Activated effector memory CD4-positive, alpha-beta T cell treated with Interleukin-2 at 50 U/mL for 16 hours (primary cell): ENCODE measurements around the gene NBPF3.
"Not testable (repeated sequence)": the region's sequence is repeated elsewhere in the genome, so short reads cannot be mapped to it uniquely, and the experiment has no call there.

Experiments
- DNase-seq: peaks from one replicate; pipeline ENCODE4 v3.0.0-alpha.2; 2020

NBPF3 gene

DNA sequence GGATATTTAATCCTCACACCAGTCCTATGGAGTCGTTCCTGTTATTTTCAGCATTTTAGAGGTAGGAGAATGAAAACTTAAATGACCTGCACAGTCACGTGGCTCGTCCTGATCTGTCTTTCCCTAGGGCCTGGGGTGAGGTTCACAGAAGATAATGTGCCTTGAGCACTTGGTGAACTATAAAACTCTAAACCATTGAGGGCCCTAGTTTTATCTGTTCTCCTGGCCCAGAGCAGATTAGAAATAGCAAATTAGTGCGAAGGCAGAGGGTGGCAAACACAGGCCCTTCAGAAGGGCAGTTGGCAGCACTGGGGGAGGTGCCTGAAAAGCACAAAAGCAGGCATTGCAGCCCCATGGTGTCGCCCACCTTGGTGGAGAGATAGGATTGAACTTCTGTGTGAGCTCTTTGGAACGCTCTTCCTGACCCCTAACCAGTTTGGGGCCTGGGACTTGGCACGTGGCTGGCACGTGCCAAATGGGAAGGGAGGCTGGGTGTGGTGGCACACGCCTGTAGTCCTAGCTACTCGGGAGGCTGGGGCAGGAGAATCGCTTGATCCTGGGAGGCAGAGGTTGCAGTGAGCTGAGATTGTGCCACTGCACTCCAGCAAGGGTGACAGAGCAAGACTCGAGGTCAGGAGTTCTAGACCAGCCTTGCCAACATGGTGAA is 1.2 kb upstream of the NBPF3 start:
- DNase-seq: not testable (repeated sequence)

- no peak for DNase-seq
Measured at GRCh38 chr1:21439345-21439720, 604 bp upstream of the NBPF3 start.

DNA sequence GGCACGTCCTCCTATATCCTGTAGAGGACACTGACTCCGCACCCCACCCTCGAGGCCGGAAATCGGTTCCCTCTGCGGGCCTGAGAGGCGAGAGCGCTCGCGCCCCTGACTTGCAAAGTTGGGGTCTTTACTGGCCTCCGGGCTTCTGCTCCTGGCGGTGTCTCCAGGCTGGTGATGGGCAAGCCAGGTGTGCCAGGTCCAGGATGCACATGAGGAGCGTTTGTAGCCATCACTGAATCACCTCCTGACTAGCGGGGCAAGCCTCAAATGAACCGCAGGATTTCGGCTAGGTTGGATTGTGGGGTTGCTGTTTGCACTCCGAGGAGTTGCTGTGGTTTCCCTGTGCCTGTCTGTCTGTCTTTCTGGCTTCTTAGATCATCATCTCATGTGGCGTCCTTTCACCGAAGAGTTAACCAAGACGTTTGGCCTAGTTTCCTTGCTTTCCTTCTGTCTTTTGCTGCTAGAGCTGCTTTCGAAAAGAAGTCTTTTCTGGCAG is 741 bp downstream of the NBPF3 start:
- peak; percentile 3 for DNase-seq

DNA sequence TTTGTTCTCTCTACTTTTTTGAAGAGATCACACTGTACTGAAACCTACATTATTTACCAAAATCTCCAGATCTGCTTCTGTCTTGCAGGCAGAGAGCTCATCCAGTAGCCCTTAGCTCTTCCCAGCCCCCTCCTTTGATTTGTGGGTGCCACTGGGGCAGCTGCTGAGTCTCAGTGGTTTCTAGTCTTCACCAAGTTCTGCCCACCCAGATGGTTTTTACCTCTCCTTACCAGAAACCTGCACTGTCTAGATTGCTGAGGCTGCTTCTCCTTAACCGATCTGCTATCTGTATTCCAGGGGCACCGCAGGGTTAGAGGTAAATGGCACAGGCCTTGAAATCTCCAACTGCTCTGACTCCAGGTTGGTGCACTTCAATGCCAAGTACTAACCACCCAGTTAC is 6.7 kb downstream of the NBPF3 start:
- not testable (repeated sequence) for DNase-seq

DNA sequence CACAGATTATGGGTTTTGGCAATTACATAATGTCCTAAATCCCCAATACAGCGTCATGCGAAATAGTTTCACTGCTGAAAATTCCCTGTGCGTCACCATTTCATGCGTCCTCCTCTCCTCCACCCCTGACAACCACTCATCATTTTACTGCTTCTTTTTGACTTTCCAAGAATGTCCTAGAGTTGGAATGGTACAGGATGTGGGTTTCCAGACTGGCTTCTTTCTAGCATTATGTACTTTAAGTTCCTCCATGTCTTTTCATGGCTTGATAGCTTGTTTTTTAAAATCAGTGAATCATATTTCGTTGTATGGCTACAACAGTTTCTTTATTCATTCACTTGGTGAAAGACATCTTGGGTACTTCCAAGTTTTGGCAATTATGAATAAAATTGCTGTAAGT is 7.4 kb downstream of the NBPF3 start:
- no peak for DNase-seq

- DNase-seq: no peak
Measured at GRCh38 chr1:21449906-21450305, 10.0 kb downstream of the NBPF3 start.

GRCh38 chr1:21451212-21451611 is 11.3 kb downstream of the NBPF3 start:
- no peak for DNase-seq

DNA sequence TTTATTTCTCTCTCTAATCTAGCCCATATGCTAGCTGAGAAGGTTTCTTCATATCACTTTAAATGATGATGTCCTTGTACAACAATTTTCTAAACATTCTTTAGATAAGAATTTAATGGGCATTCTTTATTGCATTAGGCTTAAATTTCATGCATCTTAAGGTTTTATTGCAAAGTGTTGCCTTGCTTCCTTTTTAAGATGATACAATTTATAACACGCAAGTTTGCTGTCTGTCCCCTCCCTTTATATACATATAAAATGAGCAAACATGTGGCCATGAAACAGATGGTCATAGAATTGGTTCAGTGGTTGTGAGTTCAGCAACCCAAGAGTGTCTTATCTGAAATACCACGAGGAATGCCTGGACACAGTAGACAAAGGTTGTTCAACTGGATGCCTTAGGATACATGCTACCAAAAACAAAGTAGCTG is 12.1 kb downstream of the NBPF3 start:
- DNase-seq: no peak

- DNase-seq: not testable (repeated sequence)
Measured at GRCh38 chr1:21453964-21454614, 14.2 kb downstream of the NBPF3 start.

DNA sequence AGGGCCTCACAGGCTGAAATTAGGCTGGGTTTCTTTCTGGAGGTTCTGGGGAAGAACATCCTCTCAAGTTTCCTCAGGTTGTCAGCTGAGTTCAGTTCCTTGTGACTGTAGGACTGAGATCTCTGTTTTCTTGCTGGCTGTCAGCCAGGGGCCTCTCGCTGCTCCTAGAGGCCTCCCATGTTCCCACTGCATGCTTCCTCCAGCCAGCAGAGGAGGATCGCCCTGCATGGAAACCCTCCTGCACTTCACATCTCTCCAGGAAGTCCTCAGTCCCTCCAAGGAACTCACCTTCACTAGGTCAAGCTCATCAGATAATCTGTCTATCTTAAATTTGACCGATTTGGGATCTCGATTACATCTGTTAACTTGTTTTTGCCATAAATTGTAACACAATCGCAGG is 15.0 kb downstream of the NBPF3 start:
- not testable (repeated sequence) for DNase-seq

GRCh38 chr1:21457654-21458053 is 17.7 kb downstream of the NBPF3 start:
- no peak for DNase-seq

DNA sequence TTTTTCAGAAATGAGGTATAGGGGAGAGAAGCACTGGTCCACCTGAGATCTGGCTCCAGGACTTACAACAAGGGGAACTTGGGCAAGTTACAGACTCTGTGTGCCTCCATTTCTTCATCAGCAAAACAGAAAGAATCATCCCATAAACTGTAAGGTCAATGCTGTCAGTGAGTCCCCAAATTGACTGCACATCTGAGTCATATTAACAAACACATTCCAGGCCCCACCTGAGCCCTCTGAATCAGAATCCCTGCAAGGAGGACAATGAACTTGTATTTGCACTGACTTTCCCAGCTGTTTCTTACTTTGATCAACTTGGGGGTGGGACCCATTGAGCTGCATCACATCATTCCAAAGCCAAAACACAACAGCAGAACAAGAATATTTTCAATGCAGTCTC is 25.2 kb downstream of the NBPF3 start:
- not testable (repeated sequence) for DNase-seq

DNA sequence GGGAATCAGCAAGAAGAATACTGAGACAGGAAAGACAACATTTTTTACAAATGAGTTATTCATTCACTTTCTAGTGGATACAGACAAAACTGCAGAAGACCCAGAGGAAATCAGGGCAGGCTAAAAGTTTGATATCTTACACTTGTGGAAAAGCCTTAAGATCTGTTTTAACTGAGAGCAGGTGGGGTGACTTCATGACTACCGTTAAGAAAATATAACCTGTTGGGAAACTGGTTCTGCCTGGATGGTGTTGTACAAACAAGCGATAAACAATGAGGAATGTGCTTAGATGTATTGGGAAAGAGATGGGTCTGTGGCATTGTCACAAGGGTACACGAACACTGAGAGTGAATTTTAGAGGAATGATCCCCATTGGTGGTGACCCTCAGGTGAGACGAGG is 28.0 kb downstream of the NBPF3 start:
- DNase-seq: not testable (repeated sequence)

- no peak for DNase-seq
Measured at GRCh38 chr1:21468599-21468998, 28.7 kb downstream of the NBPF3 start.

DNA sequence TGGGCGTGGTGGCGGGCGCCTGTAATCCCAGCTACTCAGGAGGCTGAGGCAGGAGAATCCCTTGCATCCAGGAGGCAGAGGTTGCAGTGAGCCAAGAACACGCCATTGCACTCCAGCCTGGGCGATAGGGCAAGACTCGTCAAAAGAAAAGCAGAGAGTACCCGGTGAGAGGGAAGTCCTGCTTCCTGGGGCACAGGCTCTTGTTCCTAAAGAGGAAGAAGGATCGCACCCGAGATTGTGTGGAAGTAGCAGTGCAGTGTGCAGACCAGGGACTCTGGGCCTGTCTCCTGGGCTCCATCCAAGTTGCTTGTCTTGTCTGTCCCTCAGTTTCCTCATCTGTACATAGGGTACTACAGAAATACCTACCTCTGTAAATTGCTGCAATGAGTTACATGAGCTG is 29.6 kb downstream of the NBPF3 start:
- DNase-seq: no peak

DNA sequence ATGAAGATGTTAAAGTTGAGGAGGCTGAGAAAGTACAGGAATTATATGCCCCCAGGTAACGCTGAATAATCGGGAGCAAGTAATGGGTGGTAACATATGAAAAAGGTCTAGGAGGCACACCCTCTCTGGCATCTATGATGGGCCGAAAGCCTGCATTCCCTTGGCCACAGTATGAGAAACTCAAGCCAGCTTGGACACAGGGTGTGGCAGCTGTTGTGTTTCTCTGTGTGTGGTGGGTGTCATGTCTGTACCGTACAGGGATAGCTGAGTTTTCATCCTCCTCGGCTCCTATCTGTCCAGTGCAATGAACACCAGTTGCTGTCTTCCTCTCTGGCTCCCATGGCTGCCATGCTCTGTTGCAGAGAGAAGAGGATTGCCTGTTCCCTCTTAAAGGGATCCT is 32.9 kb downstream of the NBPF3 start:
- DNase-seq: no peak

DNA sequence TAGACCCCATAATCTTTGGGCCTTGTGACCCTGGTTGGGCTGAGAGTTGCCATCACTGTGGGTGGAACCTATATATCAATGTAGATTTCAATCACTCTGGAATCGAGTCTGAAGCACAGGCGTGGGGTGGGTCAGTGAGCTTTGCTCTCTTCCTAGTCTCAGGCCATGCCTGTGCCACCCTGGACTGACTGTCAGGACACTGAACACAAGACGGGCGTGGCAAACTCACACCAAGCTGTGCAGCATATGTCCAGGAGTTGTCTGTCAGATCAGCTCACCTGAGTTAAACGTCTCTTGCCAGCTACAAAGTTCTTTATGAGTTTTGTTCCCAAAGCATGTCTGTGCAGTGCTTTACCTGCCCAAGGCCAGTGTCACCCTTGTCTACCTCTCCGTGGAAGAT is 38.4 kb downstream of the NBPF3 start:
- no peak for DNase-seq

GRCh38 chr1:21483881-21484280 is 43.9 kb downstream of the NBPF3 start:
- DNase-seq: not testable (repeated sequence)

DNA sequence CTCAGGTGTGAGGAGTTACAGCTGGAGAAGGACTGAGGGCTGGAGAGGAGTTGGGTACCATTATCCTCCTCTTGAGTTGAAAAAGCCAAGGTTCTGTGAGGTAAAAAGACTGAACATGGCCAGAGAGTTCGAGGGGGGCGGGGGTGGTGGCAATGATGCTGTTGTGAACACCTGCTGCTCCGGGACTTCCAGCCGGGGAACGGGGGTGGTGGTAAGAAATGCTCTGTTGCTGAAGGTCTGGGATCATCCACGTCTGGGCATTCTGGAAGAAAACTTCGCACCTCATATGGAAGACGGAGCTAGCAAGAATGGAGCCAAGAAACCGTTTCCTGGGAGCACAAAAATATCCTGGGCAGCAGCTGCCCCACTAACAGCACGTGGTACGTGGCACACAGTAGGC is 49.2 kb downstream of the NBPF3 start:
- no peak for DNase-seq

DNA sequence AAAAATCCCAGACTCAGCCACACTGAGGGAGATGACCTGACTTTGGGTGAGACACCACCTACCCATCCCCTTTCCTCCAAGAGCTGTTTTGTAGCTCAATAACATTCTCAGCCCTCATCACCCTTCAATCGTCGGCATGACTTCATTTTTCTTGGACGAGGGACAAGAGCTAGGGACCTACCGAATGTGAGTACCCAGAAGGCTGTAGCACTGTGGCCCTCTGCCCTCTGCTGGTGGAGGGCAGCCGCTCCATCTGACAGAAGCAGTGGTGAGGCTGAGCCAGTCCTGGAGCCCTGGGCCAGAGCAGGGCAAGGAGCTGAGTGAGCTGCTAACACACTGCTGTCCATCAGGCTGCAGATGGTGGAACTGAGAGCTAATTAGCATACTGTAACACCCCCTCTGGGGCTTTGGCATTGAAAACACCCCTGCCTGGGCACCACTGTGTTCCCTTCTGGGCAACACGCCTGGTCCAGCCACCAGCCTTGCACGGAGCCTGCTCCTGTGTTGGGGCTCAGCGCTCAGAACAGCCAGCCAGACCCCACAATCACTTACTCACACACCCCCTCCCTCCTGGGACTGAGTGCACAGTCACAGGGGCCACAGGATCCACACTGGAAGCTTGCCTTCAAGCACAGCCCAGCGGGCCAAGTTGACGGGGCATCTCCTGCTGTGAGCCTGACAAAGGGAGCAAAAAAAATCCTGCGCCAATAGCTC is 51.0 kb downstream of the NBPF3 start:
- no peak for DNase-seq

- no peak for DNase-seq
Measured at GRCh38 chr1:21491488-21492355, 51.8 kb downstream of the NBPF3 start.

GRCh38 chr1:21492356-21492625 is 52.4 kb downstream of the NBPF3 start:
- DNase-seq: no peak

- DNase-seq: no peak
Measured at GRCh38 chr1:21494196-21494595, 54.3 kb downstream of the NBPF3 start.
